Measurements from ENCODE around the gene EIF1AD. TPM values are rescaled to one million over a fixed set of nuclear protein-coding genes. Genes with fewer than 3 reads are reported as not detected.

The EIF1AD gene
- total RNA-seq, 1 donor from 2014 or later = 15.6 TPM

DNA sequence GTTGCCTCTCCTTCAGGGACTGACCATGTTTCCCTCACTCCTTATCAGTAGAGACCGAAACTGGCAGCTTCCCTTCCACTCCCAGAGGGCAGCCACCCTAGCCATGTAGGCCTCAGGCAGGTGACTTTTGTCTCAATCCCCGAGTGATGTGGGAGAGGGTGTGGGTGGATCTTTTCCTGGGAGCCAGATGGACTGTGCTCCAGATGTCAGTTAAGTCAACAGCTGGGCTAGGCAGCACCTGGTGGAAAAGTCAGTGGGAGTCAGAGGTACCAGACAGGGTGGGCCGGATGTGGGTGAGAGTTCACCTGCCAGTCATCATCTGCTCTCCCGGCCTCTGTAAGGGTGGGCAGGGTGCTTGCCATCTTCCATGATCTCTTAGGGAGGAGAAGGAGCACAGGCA, 2.2 kb upstream of the EIF1AD start:
- TF ChIP-seq, protein P1, sequence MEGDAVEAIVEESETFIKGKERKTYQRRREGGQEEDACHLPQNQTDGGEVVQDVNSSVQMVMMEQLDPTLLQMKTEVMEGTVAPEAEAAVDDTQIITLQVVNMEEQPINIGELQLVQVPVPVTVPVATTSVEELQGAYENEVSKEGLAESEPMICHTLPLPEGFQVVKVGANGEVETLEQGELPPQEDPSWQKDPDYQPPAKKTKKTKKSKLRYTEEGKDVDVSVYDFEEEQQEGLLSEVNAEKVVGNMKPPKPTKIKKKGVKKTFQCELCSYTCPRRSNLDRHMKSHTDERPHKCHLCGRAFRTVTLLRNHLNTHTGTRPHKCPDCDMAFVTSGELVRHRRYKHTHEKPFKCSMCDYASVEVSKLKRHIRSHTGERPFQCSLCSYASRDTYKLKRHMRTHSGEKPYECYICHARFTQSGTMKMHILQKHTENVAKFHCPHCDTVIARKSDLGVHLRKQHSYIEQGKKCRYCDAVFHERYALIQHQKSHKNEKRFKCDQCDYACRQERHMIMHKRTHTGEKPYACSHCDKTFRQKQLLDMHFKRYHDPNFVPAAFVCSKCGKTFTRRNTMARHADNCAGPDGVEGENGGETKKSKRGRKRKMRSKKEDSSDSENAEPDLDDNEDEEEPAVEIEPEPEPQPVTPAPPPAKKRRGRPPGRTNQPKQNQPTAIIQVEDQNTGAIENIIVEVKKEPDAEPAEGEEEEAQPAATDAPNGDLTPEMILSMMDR (IDR thresholded peaks at IDR 0.05) = no peak
- peak overlapping the region; percentile 86 to 93 for H3K27ac ChIP-seq

DNA sequence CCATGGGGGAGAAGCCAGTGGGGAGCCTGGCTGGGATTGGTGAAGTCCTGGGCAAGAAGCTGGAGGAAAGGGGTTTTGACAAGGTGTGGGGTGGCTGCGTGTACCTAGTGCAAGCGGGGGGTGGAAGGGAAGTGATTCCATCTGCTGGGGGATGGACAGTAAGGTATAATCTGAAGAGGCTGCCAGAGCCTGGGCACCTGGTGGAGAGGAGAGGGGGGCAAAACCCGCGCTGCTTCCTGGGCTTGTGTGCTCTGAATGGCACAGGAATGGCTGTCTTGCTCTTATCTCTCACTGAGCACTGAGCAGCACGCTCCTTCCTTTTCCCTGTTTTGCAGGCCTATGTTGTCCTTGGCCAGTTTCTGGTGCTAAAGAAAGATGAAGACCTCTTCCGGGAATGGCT, 1.3 kb upstream of the EIF1AD start:
- Histone ChIP-seq H3K36me3 (peaks cover 34 to 53% of the 10 kb centered on the region in 2 donors), H3K4me1 (peaks cover 3 to 27% of the 10 kb centered on the region in 2 donors), H3K4me3 (peak overlapping the region; percentile 89 to 98), H3K9me3 (no peaks in the 10 kb centered on the region), H3K27ac (peak overlapping the region; percentile 86 to 93), H3K27me3 (no peaks in the 10 kb centered on the region)
- TF ChIP-seq, protein P1 (IDR thresholded peaks at IDR 0.05) = no peak
- no peak for DNase-seq (ENCODE audit: low spot score in 2 of 2)
- intact Hi-C loops (cut with DNase I) = loop anchor here (5.0 kb wide), 1 partner anchor 116 kb away; the partner anchor contains the start of gene FIBP

More for the DNA sequence above, 2.2 kb upstream of the EIF1AD start:
- H3K9me3 ChIP-seq = no peaks in the 10 kb centered on the region
- H3K36me3 ChIP-seq = peaks cover 25 to 44% of the 10 kb centered on the region in 2 donors
- intact Hi-C loops (cut with DNase I) = loop anchor here (5.0 kb wide), 1 partner anchor 117 kb away; the partner anchor contains the start of gene FIBP
- no peak overlapping the region for H3K4me3 ChIP-seq
- no peak for DNase-seq (ENCODE audit: low spot score in 2 of 2)
- no peaks in the 10 kb centered on the region for H3K27me3 ChIP-seq
- peaks cover 3 to 32% of the 10 kb centered on the region in 2 donors for H3K4me1 ChIP-seq

DNA sequence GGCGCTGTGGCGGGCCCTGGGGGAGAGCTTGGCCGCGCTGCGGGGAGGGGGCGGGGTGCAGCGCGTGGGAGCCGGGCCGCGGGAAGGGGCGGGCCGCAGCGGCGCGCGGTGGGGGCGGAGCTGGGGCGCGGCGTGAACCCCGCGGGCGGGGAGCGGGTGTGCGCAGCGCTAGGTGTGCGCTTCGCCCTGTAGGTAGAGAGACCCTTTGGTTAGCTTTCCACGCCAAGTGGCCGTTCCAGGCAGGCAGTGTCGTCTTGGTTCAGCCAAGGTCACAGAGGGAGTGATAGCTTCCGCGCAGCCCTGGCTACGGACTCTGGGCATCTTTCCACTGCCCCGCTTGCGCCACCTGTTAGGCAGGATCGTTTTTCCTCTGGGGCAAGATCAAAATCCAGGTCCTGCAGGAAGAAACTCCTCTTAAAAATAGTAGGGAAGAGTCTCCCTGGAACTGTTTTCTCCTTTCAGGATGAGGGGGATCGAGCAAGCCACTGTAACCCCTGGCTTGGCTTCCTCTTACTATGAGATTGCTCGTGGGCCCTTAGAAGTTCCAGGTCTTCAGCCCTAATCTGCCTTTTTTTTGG, 780 bp upstream of the EIF1AD start:
- Histone ChIP-seq H3K27ac (peak overlapping the region; percentile 86 to 93), H3K9me3 (no peaks in the 10 kb centered on the region), H3K4me1 (peaks cover 3 to 27% of the 10 kb centered on the region in 2 donors), H3K4me3 (peak overlapping the region; percentile 89 to 98), H3K36me3 (peaks cover 40 to 59% of the 10 kb centered on the region in 2 donors), H3K27me3 (no peaks in the 10 kb centered on the region)
- no peak for DNase-seq (ENCODE audit: low spot score in 2 of 2)
- intact Hi-C loops (cut with DNase I) = loop anchor here (1.0 to 5.0 kb wide), 4 partner anchors 20 to 115 kb away; partner anchors contain the start of genes FIBP, SART1 and SF3B2
- TF ChIP-seq, protein P1 (IDR thresholded peaks at IDR 0.05) = peak; percentile 6 to 28 (median 28)

DNA sequence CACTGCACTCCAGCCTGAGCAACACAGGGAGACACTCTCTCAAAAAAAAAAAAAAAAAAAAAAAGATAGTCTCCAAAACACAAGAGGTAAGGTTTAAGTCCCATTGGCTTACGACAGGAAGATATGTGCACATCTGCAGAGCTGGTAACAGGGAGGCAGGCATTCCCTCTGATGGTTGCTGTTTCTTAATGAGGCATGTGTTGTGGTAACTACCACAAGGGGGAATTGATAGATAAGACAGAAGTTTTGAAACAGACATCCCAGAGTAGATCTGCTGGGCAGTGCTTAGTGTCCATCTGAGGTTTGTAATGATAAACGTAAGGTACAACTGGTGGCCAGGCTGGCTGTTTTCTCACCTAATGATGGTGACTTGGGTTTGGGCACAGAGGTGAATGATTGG, 4.7 kb downstream of the EIF1AD start:
- Histone ChIP-seq H3K4me3 (no peak overlapping the region), H3K9me3 (no peaks in the 10 kb centered on the region)

DNA sequence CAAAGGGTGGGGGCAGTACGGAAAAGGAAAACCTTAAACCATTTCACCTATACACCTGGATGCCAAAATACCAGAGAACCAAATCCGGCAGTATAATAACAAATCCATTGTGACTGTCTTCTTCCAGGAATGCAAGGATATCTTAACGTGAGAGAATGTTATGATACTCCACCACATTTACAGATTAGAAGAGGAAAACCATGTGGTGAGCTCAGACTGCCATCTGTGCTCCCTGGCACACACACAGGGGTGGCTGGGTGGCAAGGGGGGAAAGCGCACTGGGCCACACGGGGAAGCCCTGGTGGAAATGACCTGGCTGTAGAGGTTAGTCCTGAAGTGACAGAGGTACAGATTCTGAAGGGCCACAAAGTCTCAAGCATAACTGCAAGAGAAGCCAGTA, 9.9 kb downstream of the EIF1AD start:
- no peaks in the 10 kb centered on the region for H3K4me1 ChIP-seq
- intact Hi-C loops (cut with DNase I) = no loop called here
- no peaks in the 10 kb centered on the region for H3K9me3 ChIP-seq
- no peak overlapping the region for H3K4me3 ChIP-seq
- TF ChIP-seq, protein P1 (IDR thresholded peaks at IDR 0.05) = no peak
- H3K36me3 ChIP-seq = peaks cover 4 to 16% of the 10 kb centered on the region in 2 donors
- no peak overlapping the region for H3K27ac ChIP-seq
- H3K27me3 ChIP-seq = no peaks in the 10 kb centered on the region
- DNase-seq (ENCODE audit: low spot score in 2 of 2) = no peak

More for the DNA sequence above, 4.7 kb downstream of the EIF1AD start:
- no peaks in the 10 kb centered on the region for H3K27me3 ChIP-seq
- H3K4me1 ChIP-seq = peaks cover 3 to 12% of the 10 kb centered on the region in 2 donors
- intact Hi-C loops (cut with DNase I) = no loop called here
- H3K27ac ChIP-seq = no peak overlapping the region
- TF ChIP-seq, protein P1 (IDR thresholded peaks at IDR 0.05) = no peak
- H3K36me3 ChIP-seq = peaks cover 30 to 50% of the 10 kb centered on the region in 2 donors
- DNase-seq (ENCODE audit: low spot score in 2 of 2) = no peak

Data from ascending aorta (tissue), 2 donors.